HepG2 (cell line): ENCODE results near the gene WDR89. TPM values are rescaled to one million over a fixed set of nuclear protein-coding genes. Genes with fewer than 3 reads are reported as not detected.
A peak's percentile ranks its signal among the peaks of the same experiment; 100 is the strongest.

ENCODE experiments used
- ATAC-seq: fragments of 200-7000 bp; cut with Tn5 transposase; 3 replicates; pipeline ENCODE4 v1.9.1; 2020; ENCODE audit warnings: mild to moderate bottlenecking, moderate library complexity
- BruUV-seq: library from RNA; stranded (reverse); fragments of 400-500 nt; replicated peaks from 2 replicates; lab custom pipeline; 2021; lab: Mats Ljungman, UMichigan
- CTCF ChIA-PET: fragments of 300-600 bp; formaldehyde crosslinking; extraction: SDS; loops from one replicate; lab custom pipeline; 2021; ENCODE audit warnings: low total read pairs, inconsistent platforms, low intra/inter-chr PET ratio; lab: Yijun Ruan, JAX
- POLR2A ChIA-PET: fragments of 350-600 bp; sonication (Branson Sonifier 250); formaldehyde crosslinking; loops from one replicate; lab custom pipeline; 2020; ENCODE audit warnings: antibody characterized with exemption, inconsistent platforms; lab: Yijun Ruan, JAX
- DNase-seq: peaks from one replicate; pipeline ENCODE4 v3.0.0-alpha.2; 2015; ENCODE audit warnings: low spot score
- FAIRE-seq: peaks from 3 replicates; lab custom pipeline; 2011; peaks lifted over from hg19 to GRCh38; lab: Jason Lieb, UNC
- H2AFZ ChIP-seq: one replicate; pipeline ENCODE4 v1.6.1; 2011; ENCODE audit warnings: low read length, inconsistent platforms
- H3K27ac ChIP-seq: fragments of 300-600 bp; 3 replicates; pipeline ENCODE4 v1.8.0; 2011; ENCODE audit warnings: mixed run types, mild to moderate bottlenecking, mixed read lengths, low read length, inconsistent platforms; ENCODE audit not compliant: insufficient read depth; ENCODE audit errors: extremely low read length
- H3K27me3 ChIP-seq, 2 experiments: fragments of 200-600 bp in 1 of 2; 2 replicates in 1 of 2; 3 replicates in 1 of 2; pipeline versions ENCODE4 v1.6.0 to v1.8.0; 2011; ENCODE audit warnings: low read length in 2 of 2, mild to moderate bottlenecking in 2 of 2, moderate library complexity in 2 of 2, inconsistent platforms in 1 of 2; ENCODE audit not compliant: insufficient read depth in 2 of 2, control insufficient read depth in 1 of 2
- H3K36me3 ChIP-seq, 2 experiments: fragments of 200-600 bp in 1 of 2; replicated peaks in 1 of 2; 2 replicates in 1 of 2; 3 replicates in 1 of 2; pipeline versions ENCODE4 v1.5.1 to v1.8.0; 2011; ENCODE audit warnings: low read length in 2 of 2, inconsistent platforms in 1 of 2; ENCODE audit not compliant: insufficient read depth in 2 of 2, control insufficient read depth in 1 of 2
- H3K4me1 ChIP-seq: 2 replicates; pipeline ENCODE4 v1.5.1; 2012; ENCODE audit warnings: low read length, inconsistent platforms; ENCODE audit not compliant: insufficient read depth
- H3K4me2 ChIP-seq: 2 replicates; pipeline ENCODE4 v1.6.0; 2011; ENCODE audit warnings: low read depth, low read length, inconsistent platforms
- H3K4me3 ChIP-seq, 3 experiments: fragments of 200-600 bp in 1 of 3; sonication (generic), shearing (Covaris generic) in 1 of 3; replicated peaks in 1 of 3; 2 replicates each; pipeline ENCODE4 v1.5.1; 2011 to 2016; ENCODE audit warnings: low read length in 3 of 3, inconsistent platforms in 2 of 3, low read depth in 2 of 3, mild to moderate bottlenecking in 2 of 3, control low read depth in 1 of 3, mixed read lengths in 1 of 3; ENCODE audit not compliant: insufficient read depth in 1 of 3
- H3K79me2 ChIP-seq: one replicate; pipeline ENCODE4 v1.6.1; 2011; ENCODE audit warnings: low read length, inconsistent platforms; ENCODE audit not compliant: insufficient read depth
- H3K9ac ChIP-seq: 2 replicates; pipeline ENCODE4 v1.6.0; 2011; ENCODE audit warnings: mild to moderate bottlenecking, low read depth, low read length, inconsistent platforms; ENCODE audit not compliant: insufficient read depth
- H3K9me3 ChIP-seq: 2 replicates; pipeline ENCODE4 v1.5.1; 2012; ENCODE audit warnings: mild to moderate bottlenecking, low read length
- H4K20me1 ChIP-seq: 2 replicates; pipeline ENCODE4 v1.6.0; 2011; ENCODE audit warnings: inconsistent platforms, mild to moderate bottlenecking, low read length, moderate library complexity; ENCODE audit not compliant: insufficient read depth
- AGO2 ChIP-seq: fragments of 200-400 bp; formaldehyde crosslinking; optimal IDR thresholded peaks from 2 replicates; pipeline ENCODE3; 2017; ENCODE audit warnings: mild to moderate bottlenecking, low read depth, low read length, moderate library complexity
- DZIP1 ChIP-seq: sonication (generic); formaldehyde crosslinking; IDR thresholded peaks from 2 replicates; pipeline ENCODE4 v1.5.0; 2020; ENCODE audit warnings: mild to moderate bottlenecking, missing genetic modification reagents
- POLR2G ChIP-seq: fragments of 200-400 bp; formaldehyde crosslinking; IDR thresholded peaks from 2 replicates; pipeline ENCODE4 v1.6.1; 2018; ENCODE audit warnings: mild to moderate bottlenecking, low read depth, low read length, moderate library complexity
- ZNF124 ChIP-seq: sonication (generic); formaldehyde crosslinking; IDR thresholded peaks from 2 replicates; pipeline ENCODE4 v1.4.0; 2020; ENCODE audit warnings: missing genetic modification reagents
- WGBS: methylation state at CpG from one replicate; pipeline ENCODE4 v1.1.6; 2017; ENCODE audit warnings: low lambda C conversion rate; 5-methylcytosine and 5-hydroxymethylcytosine counted together
- in situ Hi-C: cut with HindIII; loops from 2 replicates; pipeline ENCODE4 v1.10.0; 2017; ENCODE audit warnings: low pct_unique_long_range_greater_than_20kb; ENCODE audit not compliant: extremely low pct_ligation_motif_present
- intact Hi-C: fragments of 100-400 bp; cut with micrococcal nuclease; formaldehyde crosslinking; loops from one replicate; pipeline ENCODE4 v1.10.0; 2022; ENCODE audit not compliant: unreplicated experiment
- polyA plus RNA-seq, 8 experiments: library from polyadenylated mRNA; depleted of rRNA in 3 of 8; stranded (reverse) in 7 of 8; unstranded in 1 of 8; fragments of >200 nt; fragmentation: Illumina TruSeq in 4 of 8; extraction: Trizol in 4 of 8; gene quantifications; 2 replicates each; pipeline versions ENCODE4 v1.2.1 to v1.2.3, GENCODE V29; 2011 to 2016; ENCODE audit warnings: low read depth in 4 of 8, missing spikeins in 1 of 8, mixed read lengths in 1 of 8; ENCODE audit not compliant: insufficient read depth in 1 of 8
- total RNA-seq, 5 experiments: library from RNA; depleted of rRNA; stranded (reverse); fragments of >200 nt; fragmentation: Illumina TruSeq; extraction: Trizol; gene quantifications; 2 replicates each; pipeline ENCODE4 v1.2.3, GENCODE V29; 2016; ENCODE audit warnings: low read depth in 1 of 5

Gene WDR89
- total and polyA plus RNA-seq, 2 of the 13 experiments (the other 11 are each of a cell fraction or from before 2014, with no cell fraction given), result 5.2 to 20.1 TPM

- intact Hi-C loops, result no loop called here
- Histone ChIP-seq H3K4me3 (no peak overlapping the region), H3K9me3 (no peaks in the 10 kb centered on the region), H3K36me3 (peaks cover 10 to 18% of the 10 kb centered on the region in 2 experiments), H4K20me1 (no peaks in the 10 kb centered on the region), H3K79me2 (no peaks in the 10 kb centered on the region), H3K9ac (no peak overlapping the region), H3K27ac (no peak overlapping the region), H2AFZ (no peak overlapping the region), H3K27me3 (no peaks in the 10 kb centered on the region), H3K4me1 (no peaks in the 10 kb centered on the region), H3K4me2 (no peak overlapping the region)
- POLR2A ChIA-PET, result no interaction called here
- ATAC-seq, result no peak
- TF ChIP-seq DZIP1 (CRISPR knock-in tag), result 0 out of 2 replicates have a peak, but pooled peaks have one; percentile 32
- TF ChIP-seq POLR2G, result 0 out of 2 replicates have a peak, but pooled peaks have one; percentile 10
- no peak for TF ChIP-seq ZNF124 (CRISPR knock-in tag)
- TF ChIP-seq AGO2, result peak; percentile 90
- FAIRE-seq, result no peak
- CTCF ChIA-PET, result no interaction called here
- BruUV-seq, result no TSS peak
- no peak for DNase-seq
- 98% methylated on average over 35 of the region's 53 CpGs for WGBS
- in situ Hi-C loops, result no loop called here
Measured at GRCh38 chr14:63594455-63595372, 47.0 kb downstream of the WDR89 start.
